Mucosa of stomach (tissue), 1 donor: ENCODE data around the gene BAZ2A.
"Not testable (repeated sequence)": the region's sequence is repeated elsewhere in the genome, so short reads cannot be mapped to it uniquely, and the experiment has no call there.

Source experiments
- H3K27me3 ChIP-seq: one replicate; pipeline ENCODE4 v1.7.0; 2013; ENCODE audit warnings: mild to moderate bottlenecking, low read length; ENCODE audit not compliant: control insufficient read depth, insufficient read depth
- H3K36me3 ChIP-seq: one replicate; pipeline ENCODE4 v1.7.0; 2013; ENCODE audit warnings: low read length; ENCODE audit not compliant: control insufficient read depth, insufficient read depth
- H3K4me1 ChIP-seq: one replicate; pipeline ENCODE4 v1.7.0; 2013; ENCODE audit warnings: mild to moderate bottlenecking, low read length; ENCODE audit not compliant: control insufficient read depth, insufficient read depth
- H3K4me3 ChIP-seq: one replicate; pipeline ENCODE4 v1.7.0; 2013; ENCODE audit warnings: low read length
- H3K9ac ChIP-seq: one replicate; pipeline ENCODE4 v1.7.0; 2013; ENCODE audit warnings: mild to moderate bottlenecking, low read length, moderate library complexity
- H3K9me3 ChIP-seq: one replicate; pipeline ENCODE4 v1.7.0; 2013; ENCODE audit warnings: mild to moderate bottlenecking, low read length, moderate library complexity; ENCODE audit not compliant: control insufficient read depth
- donor health status: Pancreatic carcinoma.

The BAZ2A gene

GRCh38 chr12:56630180-56630632 is at the start of gene BAZ2A:
BAZ2A (minus strand) TSS chr12:56630326; CDS start chr12:56617530, 12,796 bp downstream.
- H3K4me1 ChIP-seq = peaks cover 31% of the 10 kb centered on the region

GRCh38 chr12:56678852-56679251 is 48.7 kb upstream of the BAZ2A start:
- H3K4me3 ChIP-seq = no peak overlapping the region
- H3K4me1 ChIP-seq = no peaks in the 10 kb centered on the region
- no peaks in the 10 kb centered on the region for H3K9me3 ChIP-seq
- no peak overlapping the region for H3K9ac ChIP-seq
- no peaks in the 10 kb centered on the region for H3K27me3 ChIP-seq
- H3K36me3 ChIP-seq = no peaks in the 10 kb centered on the region

More at GRCh38 chr12:56630180-56630632, at the start of gene BAZ2A:
- Histone ChIP-seq H3K4me3 (peak within 1 kb of the TSS; percentile 88), H3K27me3 (no peaks in the 10 kb centered on the region), H3K36me3 (peaks cover 3% of the 10 kb centered on the region), H3K9me3 (no peaks in the 10 kb centered on the region), H3K9ac (peak within 1 kb of the TSS; percentile 97)

GRCh38 chr12:56677680-56678079 is 47.6 kb upstream of the BAZ2A start:
- H3K9ac ChIP-seq = no peak overlapping the region

DNA sequence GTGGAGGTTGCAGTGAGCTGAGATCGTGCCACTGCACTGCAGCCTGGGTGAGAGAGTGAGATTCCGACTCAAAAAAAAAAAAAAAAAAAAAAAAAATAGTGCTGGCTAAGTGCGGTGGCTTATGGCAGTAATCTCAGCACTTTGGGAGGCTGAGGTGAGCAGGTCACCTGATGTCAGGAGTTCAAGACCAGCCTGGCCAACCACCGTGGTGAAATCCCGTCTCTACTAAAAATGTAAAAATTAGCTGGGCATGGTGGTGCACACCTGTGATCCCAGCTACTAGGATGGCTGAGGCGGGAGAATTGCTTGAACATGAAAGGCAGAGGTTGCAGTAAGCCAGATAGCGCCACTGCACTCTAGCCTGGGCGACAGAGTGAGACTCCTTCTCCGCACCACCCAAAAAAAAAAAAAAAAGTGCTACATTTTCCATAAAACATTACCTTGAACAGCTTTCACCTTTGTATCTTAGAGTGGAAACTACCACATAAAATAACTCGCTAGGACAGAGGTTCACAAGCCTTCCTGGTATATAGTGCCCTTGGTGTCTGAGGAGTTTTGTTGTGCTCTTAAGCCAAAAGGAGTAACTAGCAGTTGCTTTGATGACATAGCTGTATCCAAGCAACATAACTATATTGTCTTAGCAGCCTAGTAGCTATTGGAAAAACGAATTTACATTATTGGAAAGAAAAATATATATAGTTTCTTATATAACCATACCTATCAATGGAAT is 46.9 kb upstream of the BAZ2A start:
- no peak overlapping the region for H3K4me3 ChIP-seq
- no peak overlapping the region for H3K9ac ChIP-seq
- no peaks in the 10 kb centered on the region for H3K4me1 ChIP-seq

More at GRCh38 chr12:56677680-56678079, 47.6 kb upstream of the BAZ2A start:
- Histone ChIP-seq H3K4me1 (no peaks in the 10 kb centered on the region), H3K4me3 (no peak overlapping the region), H3K36me3 (no peaks in the 10 kb centered on the region), H3K27me3 (no peaks in the 10 kb centered on the region), H3K9me3 (no peaks in the 10 kb centered on the region)

DNA sequence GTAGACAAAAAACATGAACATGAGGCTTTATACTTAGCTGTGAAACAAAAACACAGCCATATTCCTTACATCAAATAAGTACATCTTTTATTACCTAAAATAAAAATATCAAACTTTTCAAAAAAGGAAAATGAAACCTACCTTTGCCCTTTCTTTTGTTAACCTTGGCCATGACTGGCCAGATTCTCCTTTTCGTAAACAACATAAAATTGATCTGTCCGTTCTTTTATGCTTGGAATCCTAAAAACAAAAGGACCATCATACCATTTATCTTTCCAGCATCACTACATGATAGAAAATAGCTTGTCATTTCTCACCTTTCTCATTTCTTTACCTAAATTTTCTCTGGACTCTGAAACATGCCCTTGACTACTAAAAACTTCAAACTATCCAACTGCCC is 41.5 kb upstream of the BAZ2A start:
- Histone ChIP-seq H3K4me1 (no peaks in the 10 kb centered on the region), H3K36me3 (peaks cover 8% of the 10 kb centered on the region), H3K27me3 (no peaks in the 10 kb centered on the region), H3K9ac (no peak overlapping the region), H3K4me3 (no peak overlapping the region), H3K9me3 (no peaks in the 10 kb centered on the region)

More for the DNA sequence above, 46.9 kb upstream of the BAZ2A start:
- Histone ChIP-seq H3K9me3 (no peaks in the 10 kb centered on the region), H3K27me3 (no peaks in the 10 kb centered on the region), H3K36me3 (no peaks in the 10 kb centered on the region)

DNA sequence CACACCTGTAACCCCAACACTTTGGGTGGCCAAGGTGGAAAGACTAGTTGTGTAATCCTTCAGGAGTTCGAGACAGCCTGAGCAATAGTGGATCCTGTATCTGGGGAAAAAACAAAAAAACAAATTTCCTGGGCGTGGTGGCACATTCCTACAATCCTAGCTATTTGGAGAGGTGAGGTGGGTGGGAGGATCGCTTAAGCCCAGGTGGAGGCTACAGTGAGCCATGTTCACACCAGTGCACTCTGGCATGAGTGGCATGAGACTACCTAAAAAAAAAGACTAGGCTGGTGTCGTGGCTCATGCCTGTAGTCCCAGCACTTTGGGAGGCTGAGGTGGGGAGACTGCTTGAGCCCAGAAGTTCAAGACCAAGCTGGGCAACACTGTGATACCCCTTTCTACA is 40.7 kb upstream of the BAZ2A start:
- peaks cover 8% of the 10 kb centered on the region for H3K36me3 ChIP-seq
- no peak overlapping the region for H3K4me3 ChIP-seq
- H3K9ac ChIP-seq = no peak overlapping the region
- H3K9me3 ChIP-seq = no peaks in the 10 kb centered on the region
- H3K27me3 ChIP-seq = no peaks in the 10 kb centered on the region
- no peaks in the 10 kb centered on the region for H3K4me1 ChIP-seq

- Histone ChIP-seq H3K9me3 (no peaks in the 10 kb centered on the region), H3K4me3 (no peak overlapping the region), H3K36me3 (peaks cover 8% of the 10 kb centered on the region), H3K9ac (no peak overlapping the region), H3K4me1 (no peaks in the 10 kb centered on the region), H3K27me3 (no peaks in the 10 kb centered on the region)
Observed at GRCh38 chr12:56668197-56668457, 38.0 kb upstream of the BAZ2A start.

- no peak overlapping the region for H3K9ac ChIP-seq
- peaks cover 6% of the 10 kb centered on the region for H3K4me1 ChIP-seq
- no peaks in the 10 kb centered on the region for H3K27me3 ChIP-seq
- no peaks in the 10 kb centered on the region for H3K36me3 ChIP-seq
- H3K9me3 ChIP-seq = no peaks in the 10 kb centered on the region
- H3K4me3 ChIP-seq = no peak overlapping the region
Observed at GRCh38 chr12:56661979-56662638, 32.0 kb upstream of the BAZ2A start.

DNA sequence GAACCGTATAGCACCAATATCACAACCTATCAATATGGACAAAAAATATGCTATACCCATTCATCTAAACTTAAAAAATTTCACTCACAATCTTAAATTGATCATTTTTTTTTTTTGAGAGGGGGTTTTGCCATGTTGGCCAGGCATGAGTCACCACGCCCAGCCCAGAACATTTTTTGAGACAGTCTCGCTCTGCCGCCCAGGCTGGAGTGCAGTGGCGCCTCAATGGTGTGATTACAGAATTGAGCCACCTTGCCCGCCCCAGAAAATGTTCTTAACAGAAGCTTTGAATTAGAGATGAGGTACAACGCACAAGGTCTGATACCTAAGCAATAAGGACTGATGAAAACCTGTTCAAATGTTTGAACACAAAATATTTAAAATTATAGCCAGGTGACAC is 31.4 kb upstream of the BAZ2A start:
- Histone ChIP-seq H3K4me1 (peaks cover 6% of the 10 kb centered on the region), H3K9ac (no peak overlapping the region), H3K27me3 (no peaks in the 10 kb centered on the region), H3K36me3 (no peaks in the 10 kb centered on the region), H3K9me3 (no peaks in the 10 kb centered on the region), H3K4me3 (no peak overlapping the region)

DNA sequence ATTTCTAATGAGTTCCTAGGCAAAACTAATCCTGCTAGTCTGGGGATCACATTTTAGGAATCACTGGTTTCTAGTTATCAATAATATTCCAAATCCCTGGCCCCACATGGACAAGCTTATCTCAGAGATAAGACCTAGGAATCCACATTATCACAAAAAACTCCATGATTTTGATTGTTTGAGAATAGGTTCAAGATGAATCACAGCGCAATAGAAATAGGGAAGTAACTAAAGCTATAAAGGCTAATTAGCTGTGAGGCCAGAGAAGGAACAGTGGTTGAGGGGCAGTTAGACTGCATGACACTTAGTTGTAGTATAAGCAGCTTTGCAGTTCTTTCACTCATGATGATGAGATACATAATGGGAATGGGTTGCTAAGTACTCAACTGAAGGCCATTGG is 28.8 kb upstream of the BAZ2A start:
- Histone ChIP-seq H3K4me1 (peaks cover 6% of the 10 kb centered on the region), H3K4me3 (no peak overlapping the region), H3K9me3 (no peaks in the 10 kb centered on the region), H3K36me3 (no peaks in the 10 kb centered on the region), H3K27me3 (no peaks in the 10 kb centered on the region), H3K9ac (no peak overlapping the region)

GRCh38 chr12:56657416-56658379 is 27.6 kb upstream of the BAZ2A start:
- no peak overlapping the region for H3K4me3 ChIP-seq
- H3K27me3 ChIP-seq = no peaks in the 10 kb centered on the region
- no peaks in the 10 kb centered on the region for H3K36me3 ChIP-seq
- peaks cover 6% of the 10 kb centered on the region for H3K4me1 ChIP-seq
- no peaks in the 10 kb centered on the region for H3K9me3 ChIP-seq
- H3K9ac ChIP-seq = no peak overlapping the region

GRCh38 chr12:56653781-56654180 is 23.7 kb upstream of the BAZ2A start:
- H3K9ac ChIP-seq, H3K27me3 ChIP-seq, H3K9me3 ChIP-seq, H3K36me3 ChIP-seq, H3K4me1 ChIP-seq, H3K4me3 ChIP-seq: not testable (repeated sequence)
